HG02943 (cell line): ENCODE data around the gene SPATA32.

ENCODE experiments used
- ATAC-seq: cut with Tn5 transposase; IDR thresholded peaks from one replicate; pipeline ENCODE4 v1.9.1; 2021; ENCODE audit warnings: mild to moderate bottlenecking, low read depth, moderate library complexity; ENCODE audit not compliant: unreplicated experiment

SPATA32 gene

DNA sequence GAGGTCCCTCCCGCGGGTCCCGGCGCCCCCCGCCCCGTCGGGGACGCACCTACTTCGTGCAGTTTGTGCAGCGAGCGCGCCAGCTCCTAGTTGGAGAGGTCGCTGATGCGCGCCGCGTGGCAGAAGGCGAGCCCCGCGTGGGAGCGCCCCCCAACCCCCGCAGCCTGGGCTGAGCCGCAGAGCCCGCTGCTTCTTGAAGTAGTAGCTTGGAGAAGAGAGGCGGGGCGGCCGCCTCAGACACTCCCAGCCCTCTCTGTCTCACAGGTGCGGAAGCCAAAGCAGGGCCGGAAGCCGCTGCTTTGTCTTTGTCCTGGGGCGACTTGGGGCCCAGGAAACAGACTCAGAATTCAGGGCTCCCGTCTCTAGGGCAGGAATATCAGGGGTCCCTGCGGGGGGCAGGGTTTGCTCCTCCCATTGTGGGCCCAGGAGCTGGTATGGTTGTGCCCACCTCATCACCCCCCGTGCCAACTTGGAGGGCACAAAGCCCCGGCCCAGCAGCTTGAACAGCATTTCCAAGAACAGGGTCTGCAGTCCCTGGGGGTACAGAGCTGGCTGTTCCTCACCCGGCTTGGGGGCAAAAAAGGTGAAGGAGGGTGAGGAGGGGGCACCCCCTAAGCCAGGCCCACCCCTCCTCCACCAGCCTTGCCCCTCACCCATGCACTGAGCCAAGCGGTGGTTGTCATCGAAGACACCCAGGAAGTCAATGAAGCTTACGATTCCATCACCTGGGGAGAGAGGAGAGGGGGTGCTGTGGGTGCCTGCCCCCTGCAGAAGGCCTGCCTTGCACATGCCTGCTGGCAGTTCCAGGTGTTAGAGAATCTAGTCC lies 13.5 kb downstream of the SPATA32 start:
- peak; percentile 53 for ATAC-seq

DNA sequence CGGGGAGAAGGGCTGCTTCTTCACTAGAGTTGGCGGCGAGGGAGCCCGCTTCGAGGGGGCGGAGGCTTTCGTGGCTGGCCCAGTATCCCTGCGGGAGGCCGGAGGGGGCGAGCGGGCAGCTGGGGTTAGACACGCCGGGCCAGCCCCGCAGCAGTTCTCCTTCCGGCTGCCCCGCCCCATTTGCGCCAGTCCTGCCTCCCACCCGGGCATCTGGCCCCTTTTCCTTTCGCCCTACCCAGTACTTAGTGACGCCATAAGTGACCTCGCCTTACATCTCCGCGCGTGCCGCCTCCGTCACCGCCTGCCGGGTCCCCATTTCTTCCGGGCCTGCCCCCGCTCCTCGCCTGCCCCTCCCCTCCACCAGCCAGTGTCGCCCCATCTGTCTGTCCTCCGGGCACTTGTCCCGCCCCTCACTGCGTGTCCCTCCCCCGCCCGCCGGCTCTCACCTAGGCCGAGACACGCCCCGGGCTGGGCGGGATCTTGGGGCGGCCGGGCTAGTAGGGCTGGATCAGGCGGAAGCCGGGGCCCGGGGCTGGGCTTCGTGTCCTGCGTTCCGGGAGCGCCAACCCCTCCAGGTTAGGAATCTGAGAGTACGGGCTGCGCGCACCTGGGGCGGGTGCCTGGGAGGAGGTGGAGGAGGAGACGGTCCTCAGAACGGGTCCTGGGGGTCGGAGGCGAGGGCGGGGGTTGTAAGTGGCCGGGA lies 14.3 kb downstream of the SPATA32 start:
- peak; percentile 63 for ATAC-seq

DNA sequence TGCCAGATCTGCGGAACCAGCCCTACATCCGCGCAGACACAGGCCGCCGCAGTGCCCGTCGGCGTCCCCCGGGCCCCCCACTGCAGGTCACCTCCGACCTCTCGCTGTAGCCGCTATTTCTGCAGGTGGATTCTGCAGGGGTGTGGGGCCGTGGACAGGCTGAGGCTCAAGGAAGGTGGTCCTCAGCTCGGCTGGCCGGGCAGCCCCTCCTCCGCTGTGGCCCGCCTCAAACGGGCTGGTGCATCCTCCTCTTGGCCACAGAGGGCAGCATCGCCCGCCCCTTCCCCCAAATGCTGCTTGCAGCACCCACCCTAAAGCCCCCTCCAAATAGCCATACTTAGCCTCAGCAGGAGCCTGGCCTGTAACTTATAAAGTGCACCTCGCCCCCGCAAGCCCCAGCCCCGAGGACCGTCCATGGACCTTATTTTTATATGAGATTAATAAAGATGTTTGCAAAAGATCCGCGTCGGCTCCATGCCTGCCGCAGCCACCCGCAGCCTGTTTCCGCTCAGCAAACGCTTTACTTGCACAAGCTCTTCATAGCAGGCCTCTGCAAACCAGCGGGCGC lies 14.9 kb downstream of the SPATA32 start:
- ATAC-seq, result peak; percentile 8

DNA sequence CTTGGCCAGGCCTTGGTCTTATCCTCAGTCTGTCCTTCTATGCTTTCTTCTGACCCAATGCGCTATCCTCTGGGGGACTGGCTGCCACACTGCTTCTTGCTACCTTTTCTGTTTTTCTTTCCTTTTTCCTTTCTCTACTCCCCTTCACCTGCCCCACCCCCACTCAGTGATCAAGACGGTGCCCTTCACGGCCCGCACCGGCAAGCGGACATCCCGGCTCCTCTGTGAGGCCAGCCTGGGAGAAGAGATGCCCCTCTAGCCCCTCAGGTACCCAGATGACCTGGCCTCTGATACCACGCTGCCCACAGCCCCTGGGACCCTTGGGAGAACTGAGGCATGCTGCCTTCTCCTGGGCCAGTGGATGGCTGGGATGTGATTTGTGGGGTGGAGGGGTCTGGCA lies 15.6 kb downstream of the SPATA32 start:
- no peak for ATAC-seq

DNA sequence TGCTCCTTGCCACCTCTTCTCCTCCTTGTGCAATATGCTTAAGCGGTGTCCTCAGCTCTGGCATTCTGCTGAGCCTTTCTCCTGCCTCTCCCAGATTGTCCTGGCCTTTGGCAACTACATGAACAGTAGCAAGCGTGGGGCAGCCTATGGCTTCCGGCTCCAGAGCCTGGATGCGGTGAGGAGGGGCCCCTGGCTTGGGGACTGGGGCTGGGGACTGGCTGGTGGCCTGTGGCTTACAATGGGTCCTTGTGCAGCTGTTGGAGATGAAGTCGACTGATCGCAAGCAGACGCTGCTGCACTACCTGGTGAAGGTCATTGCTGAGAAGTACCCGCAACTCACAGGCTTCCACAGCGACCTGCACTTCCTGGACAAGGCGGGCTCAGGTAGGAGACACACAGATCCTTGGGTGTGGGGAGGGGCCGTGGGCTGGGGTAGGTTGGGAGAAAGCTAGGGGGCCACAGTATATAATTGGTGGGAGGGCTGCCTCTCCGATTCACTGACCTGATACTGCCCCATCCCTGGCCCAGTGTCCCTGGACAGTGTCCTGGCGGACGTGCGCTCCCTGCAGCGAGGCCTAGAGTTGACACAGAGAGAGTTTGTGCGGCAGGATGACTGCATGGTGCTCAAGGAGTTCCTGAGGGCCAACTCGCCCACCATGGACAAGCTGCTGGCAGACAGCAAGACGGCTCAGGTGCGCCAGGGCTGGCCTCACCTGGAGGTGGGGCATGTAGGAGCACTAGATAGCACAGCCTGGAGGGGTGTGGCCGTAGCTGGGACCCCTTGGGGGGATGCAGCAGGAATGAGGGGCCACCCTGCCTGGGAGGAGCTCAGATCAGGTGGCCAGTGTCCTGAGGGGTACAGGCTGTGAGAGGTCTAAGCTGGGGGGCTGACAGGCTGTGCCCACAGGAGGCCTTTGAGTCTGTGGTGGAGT lies 16.9 kb downstream of the SPATA32 start:
- no peak for ATAC-seq

DNA sequence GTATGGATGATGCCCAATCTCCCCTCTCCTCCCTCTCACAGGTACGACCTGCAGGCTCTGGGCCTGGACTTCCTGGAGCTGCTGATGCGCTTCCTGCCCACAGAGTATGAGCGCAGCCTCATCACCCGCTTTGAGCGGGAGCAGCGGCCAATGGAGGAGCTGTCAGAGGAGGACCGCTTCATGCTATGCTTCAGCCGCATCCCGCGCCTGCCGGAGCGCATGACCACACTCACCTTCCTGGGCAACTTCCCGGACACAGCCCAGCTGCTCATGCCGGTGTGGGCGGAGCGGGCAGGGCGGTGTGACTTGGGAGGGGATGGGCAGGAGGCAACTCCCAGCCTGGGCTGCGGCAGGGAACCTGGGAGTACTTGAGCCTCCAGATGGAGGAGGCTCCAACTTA lies 18.1 kb downstream of the SPATA32 start:
- no peak for ATAC-seq

DNA sequence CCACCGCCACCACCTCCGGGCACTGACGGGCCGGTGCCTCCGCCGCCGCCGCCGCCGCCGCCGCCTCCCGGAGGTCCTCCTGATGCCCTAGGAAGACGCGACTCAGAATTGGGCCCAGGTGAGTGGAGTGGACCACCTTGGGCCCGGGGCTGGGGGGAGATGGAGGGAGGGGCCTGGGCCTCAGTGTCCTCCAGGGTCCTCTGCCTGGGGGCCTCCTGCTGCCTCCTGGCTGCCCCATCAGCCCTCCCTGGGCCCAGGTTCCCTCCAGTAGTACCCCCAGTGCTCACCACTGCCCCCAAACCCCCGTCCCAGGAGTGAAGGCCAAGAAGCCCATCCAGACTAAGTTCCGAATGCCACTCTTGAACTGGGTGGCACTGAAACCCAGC lies 19.9 kb downstream of the SPATA32 start:
- no peak for ATAC-seq

DNA sequence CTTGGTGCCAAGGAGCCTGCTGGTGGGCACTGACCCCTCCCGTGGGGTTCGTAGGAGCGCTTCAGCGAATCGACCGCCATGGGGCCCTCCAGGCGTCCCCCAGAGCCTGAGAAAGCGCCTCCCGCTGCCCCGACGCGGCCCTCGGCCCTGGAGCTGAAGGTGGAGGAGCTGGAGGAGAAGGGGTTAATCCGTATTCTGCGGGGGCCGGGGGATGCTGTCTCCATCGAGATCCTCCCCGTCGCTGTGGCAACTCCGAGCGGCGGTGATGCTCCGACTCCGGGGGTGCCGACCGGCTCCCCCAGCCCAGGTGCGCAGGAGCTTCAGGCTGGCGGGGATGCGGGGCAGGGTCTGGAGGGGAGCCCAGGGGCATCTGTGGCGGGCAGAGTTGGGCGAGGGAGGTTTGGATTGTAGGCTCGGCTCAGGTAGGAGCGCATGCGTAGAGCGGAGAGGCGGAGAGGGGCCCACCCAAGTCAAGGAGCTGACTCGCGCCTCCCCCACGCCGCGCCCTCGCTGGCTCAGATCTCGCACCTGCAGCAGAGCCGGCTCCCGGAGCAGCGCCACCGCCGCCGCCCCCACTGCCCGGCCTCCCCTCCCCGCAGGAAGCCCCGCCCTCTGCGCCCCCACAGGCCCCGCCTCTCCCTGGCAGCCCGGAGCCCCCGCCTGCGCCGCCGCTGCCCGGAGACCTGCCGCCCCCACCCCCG lies 20.4 kb downstream of the SPATA32 start:
- no peak for ATAC-seq

DNA sequence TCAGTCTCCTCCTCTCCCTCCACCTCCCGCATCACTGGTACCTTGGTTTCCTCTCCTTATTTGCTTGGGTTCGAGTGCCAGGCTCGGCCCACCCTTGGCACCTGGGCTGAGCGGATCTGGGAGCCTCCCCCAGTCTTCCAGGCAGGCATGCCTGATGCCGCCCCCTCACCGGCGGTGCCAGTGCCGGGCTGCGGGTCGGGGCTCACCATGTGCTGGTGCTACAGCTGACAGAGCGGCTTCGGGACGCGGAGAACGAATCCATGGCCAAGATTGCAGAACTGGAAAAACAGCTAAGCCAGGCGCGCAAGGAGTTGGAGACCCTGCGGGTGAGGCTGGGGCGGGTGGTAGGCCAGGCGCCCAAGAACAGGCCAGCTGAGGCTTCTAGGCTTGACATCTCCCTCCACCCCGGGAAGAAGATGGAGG lies 21.0 kb downstream of the SPATA32 start:
- no peak for ATAC-seq

DNA sequence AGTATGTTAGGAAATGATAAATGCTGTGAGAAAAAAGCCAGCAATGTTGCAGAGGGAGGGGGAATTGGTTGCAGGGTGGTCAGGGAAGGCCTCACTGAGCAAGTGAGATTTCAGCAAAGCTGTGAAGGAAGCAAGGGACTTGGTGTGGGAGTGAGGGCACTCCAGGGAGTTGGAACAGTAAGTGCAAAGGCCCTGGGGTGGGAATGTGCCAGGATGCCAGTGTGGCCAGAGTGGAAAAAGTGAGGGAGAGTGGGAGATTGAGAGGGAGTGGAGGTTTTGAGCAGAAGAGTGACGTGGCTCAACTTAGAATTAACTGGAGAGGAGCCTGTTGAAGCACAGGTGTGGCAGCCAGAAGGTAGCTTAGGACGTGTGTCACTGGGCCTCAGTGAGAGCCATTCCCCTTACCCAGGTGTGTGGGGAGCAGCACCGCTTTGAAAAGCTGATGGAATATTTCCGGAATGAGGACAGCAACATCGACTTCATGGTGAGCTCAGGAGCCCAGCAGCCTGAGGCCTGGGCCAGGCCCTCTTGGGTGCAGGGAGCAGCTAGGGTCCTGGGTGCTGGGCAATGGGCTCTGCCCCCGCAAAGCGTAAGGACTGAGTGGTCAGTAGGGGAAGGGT lies 23.6 kb downstream of the SPATA32 start:
- no peak for ATAC-seq

DNA sequence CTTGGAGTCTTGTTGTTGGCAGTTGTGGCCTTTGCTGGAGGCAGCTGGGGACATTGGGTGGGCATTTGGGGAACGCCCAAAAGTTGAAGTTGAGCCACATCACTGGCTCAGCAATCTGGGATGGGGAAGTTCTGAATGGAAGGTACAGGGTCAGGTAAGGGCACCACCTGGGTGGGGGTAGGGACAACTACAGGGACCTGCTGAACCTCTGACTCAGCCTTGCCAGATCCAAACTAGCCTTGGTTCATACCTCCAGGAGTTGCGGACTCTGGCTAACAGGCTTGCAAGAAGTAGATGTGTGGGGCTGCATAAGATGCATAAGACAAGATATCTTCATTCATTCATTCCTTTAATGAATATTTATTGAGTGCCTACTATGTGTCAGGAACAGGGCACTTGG lies 24.2 kb downstream of the SPATA32 start:
- no peak for ATAC-seq

DNA sequence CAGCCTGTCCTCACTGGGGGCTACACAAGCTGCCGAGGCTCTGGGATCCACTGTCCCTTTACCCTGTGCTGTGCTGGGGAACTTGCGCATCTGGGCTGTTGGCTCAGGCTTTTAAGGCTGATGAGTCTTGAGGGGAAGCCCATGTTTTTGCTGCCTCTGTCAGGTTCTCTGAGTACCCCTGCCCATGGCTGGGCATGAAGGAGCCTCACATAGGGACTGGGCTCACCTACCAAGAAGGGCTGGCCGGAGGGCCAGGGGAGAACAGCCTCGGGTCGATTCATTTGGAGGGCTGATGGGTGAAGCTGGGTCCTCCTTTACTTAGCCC lies 25.6 kb downstream of the SPATA32 start:
- no peak for ATAC-seq

DNA sequence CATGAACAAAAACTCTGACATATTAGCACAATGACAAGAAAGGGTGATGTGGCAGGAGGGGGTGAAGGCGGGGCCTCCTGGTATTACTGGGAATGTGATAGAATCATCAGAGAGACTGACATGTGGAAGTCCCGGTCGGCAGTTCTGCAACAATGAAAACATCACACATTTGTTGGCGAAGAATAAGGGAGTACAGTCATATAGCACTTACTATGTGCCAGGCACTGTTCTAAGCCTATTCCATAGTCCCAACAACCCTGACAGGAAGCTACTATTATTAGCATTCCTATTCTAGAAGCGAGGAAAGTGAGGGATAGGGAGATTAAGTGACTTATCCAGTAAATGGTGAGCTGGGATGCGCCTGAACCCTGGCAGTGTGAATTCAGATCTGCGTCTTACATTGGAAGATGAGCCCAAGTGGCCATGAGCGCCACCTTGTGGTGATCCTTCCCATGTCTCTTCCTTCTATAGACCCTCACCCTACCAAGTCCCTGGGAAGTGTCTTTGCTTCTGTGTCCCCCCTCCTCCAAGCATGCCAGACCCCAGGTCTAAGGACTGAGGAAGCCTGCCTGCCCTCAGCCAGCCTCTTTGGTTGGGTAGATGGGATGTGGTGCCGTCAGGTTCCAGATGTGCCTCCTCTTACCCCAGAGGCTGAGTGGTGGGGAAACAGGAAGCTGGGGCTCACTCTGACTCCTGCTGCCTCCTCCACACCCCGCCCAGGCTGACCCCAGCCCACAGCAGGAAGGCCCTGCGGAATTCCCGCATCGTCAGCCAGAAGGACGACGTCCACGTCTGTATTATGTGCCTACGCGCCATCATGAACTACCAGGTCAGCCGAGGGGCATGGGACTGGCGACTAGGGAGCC lies 26.2 kb downstream of the SPATA32 start:
- no peak for ATAC-seq

DNA sequence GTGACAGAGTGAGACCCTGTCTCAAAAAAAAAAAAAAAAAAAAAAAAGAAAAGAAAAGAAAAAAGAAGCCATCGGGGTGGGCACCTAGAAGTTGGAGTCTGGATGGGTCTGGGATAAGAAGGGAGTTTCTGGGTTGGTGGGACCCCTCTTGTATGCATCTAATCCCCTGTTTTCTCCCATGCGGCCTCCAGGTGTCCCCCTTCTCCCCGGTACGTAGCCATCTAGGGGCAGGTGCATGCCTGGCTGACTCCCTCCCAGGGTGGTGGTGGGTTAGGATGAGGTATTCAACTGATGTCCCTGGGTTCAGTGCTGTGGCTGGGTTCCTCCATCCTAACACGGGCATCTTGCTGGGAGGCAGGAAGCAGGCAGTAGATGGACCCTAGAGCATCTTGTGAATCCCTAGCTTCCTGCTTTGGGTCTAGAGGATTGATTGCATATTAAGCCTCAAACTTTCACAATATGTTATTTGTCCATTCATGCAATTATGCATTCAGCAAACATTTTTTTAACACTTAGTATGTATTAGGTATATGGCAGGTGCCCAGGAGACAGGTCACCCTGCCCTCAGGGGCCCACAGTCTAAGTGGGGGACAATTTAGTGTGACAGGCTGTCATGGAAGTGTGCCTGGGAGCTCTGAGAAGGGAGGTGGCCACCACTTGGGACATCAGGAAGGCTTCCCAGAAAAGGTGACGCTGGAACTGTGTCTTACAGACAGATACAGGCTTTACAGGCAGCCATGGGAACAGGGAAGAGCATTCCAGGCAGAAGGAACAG lies 27.1 kb downstream of the SPATA32 start:
- no peak for ATAC-seq

DNA sequence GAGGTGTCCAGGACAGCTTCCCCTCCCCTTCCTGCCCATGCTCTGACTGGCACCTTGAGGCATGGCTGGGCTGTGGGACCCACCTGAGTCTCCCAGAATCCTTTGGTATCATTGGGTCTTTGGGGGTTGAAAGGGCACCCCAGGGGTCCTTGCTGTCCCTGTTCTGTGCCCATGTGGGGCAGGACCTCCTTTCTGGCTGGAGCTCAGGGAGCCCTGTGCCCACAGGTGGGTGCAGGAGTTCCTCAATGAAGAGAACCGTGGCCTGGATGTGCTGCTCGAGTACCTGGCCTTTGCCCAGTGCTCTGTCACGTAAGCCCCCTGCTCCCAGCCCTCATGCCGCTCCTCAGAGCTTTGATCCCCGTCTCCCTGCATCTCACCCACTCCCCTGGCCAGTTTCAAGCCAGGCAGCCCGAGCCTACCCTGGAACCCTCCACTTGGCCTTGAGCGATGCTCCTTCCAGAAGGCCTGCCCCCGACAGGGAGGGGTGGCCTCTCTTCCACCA lies 28.4 kb downstream of the SPATA32 start:
- no peak for ATAC-seq

DNA sequence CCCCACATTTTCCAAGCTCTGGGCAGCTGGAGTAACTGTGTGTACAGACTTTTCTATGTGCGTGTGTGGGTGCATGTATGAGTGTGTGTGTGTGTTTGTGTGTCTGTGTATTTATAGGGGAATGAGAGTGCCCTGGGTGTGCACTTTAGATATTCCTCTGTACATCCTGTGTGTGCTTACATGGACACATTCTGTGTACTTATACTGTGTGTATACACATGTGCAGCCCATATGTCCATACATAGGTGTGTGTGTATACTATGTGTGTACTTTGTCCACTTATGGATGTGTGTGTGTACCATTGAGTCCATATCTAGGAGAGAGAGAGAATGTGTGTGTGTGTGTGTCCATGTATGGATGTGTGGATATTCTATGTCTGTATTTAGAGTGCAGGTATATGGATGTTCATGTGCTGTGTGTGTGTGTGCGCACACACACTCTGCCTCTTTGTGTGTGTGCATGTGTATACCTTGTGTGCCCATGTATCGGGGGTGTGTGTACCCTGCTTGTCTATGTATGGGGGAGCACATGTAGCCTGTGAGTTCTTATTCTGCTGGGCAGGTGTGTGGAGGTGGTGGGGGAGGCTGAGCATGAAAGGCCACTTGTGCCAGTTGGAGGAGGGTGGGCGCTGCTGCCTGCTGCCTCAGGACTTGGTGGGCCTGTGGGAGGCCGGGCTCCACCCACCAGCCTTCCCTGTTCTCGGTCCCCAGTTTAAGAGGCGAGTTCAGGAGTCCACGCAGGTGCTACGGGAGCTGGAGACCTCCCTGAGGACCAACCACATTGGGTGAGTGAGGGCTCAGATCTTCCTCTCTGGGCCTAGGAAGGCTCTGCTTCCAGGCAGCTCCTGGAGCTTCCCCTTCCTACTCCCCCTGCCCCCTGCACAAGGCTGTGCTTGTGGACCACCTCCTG lies 29.1 kb downstream of the SPATA32 start:
- no peak for ATAC-seq
